Left lobe of liver (tissue), 2 donors: ENCODE data around the gene TNFRSF19. TPM values are rescaled to one million over a fixed set of nuclear protein-coding genes. Genes with fewer than 3 reads are reported as not detected.

Experiments used
- ATAC-seq: fragments of 200-7000 bp; cut with Tn5 transposase; one replicate; pipeline ENCODE4 v1.9.1; 2020; ENCODE audit warnings: mild to moderate bottlenecking, moderate library complexity
- DNase-seq: peaks from one replicate; pipeline ENCODE4 v3.0.0-alpha.2; 2020; ENCODE audit warnings: low spot score
- total RNA-seq: library from RNA; stranded (reverse); gene quantifications from one replicate; pipeline ENCODE4 v1.2.1, GENCODE V29; 2021
- donor health status: DM: no; HTN: no; CAD: no; lungs with moderate emphysema.
- donor health status: DM: no; HTN: yes; CAD: no.

The TNFRSF19 gene
- total RNA-seq, 1 donor from 2014 or later: 0.60 TPM

GRCh38 chr13:23714672-23715071 lies 144.5 kb downstream of the TNFRSF19 start:
- DNase-seq: no peak
- no peak for ATAC-seq

DNA sequence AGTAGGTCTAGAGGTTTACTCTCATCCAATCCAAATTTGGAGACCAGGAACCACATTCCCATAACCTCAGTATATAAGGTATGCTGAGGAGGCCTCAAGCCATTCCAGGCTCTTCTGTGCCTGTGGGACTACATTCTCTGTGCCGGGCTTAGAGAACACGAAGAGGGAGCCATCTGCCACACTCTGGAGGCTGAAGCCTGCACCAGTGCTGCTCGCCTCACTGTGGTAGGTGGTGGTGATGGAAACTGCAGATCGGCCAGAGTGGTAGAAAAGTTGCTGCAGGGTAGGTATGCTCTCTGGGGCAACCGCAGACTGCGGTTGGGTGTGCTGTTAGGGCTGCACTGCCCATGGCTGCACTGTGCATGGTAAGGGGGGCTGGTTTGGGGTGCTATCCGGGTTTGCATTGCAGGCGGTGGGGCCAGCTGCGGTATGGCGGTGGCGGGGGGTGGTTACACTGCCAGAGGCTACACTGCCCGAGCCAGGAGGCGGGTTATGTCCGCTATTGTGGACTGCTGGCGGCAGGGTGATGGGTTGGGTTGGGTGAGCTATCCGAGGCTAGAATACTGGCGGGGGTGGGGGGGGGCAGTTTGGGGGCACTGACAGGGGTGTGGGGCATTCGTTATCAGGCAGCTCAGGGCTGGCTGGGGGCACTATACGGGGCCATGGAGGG lies 145.0 kb downstream of the TNFRSF19 start:
- ATAC-seq (no peak), DNase-seq (no peak)

GRCh38 chr13:23715762-23716235 lies 145.6 kb downstream of the TNFRSF19 start:
- DNase-seq: no peak
- ATAC-seq: no peak

DNA sequence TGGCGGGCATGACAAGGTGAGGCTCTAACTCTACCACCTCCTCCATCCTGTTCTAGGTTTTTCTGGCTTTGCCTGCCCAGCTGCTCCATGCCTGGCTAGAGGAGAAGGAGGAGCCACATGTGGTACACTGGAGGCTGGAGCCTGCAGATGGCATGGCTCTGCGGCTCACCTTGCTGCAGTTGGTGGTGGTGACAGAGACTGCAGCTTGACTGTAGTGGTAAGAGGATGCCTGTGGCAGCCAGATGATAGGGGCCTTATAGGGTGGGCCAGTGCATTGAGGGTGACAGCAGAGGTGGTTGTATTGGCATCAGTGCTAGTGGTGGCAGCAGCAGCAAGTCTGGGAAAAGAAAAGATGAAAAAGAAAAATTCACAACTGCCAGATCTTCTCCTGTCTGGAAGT lies 146.2 kb downstream of the TNFRSF19 start:
- DNase-seq (no peak), ATAC-seq (no peak)

- ATAC-seq: no peak
Measured at GRCh38 chr13:23718996-23719395, 148.8 kb downstream of the TNFRSF19 start.

GRCh38 chr13:23722726-23723453 lies 152.7 kb downstream of the TNFRSF19 start:
- no peak for DNase-seq
- ATAC-seq: no peak

More at GRCh38 chr13:23718996-23719395, 148.8 kb downstream of the TNFRSF19 start:
- DNase-seq: no peak

DNA sequence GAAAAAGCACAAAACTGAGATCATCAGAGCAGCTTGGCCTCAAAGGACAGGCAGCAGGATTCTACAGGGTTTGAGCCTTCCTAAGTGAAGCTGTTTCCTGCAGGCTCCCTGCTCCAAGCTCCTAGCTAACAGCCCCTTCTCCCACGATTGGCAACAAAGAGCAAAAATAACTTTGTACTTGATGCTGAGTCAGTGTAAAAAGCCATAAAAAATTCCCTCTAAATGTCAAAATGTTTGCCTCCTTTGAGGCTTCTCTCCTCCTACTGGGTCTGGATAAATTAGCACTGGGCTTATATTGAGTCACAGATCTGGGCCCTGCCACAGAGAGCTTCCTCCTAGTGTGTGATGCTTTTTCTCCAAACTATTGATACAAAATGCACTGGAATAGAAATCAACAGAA lies 153.3 kb downstream of the TNFRSF19 start:
- ATAC-seq: no peak

GRCh38 chr13:23724196-23724970 lies 154.2 kb downstream of the TNFRSF19 start:
- ATAC-seq: no peak
- no peak for DNase-seq

More for the DNA sequence above, 153.3 kb downstream of the TNFRSF19 start:
- DNase-seq: no peak

Other genes starting within 250 kb of the TNFRSF19 start
- gene SACS, start 136.7 kb upstream of the TNFRSF19 start, total RNA-seq: 2.0 TPM